ENCODE results near the gene PRPF18.

Gene PRPF18

DNA sequence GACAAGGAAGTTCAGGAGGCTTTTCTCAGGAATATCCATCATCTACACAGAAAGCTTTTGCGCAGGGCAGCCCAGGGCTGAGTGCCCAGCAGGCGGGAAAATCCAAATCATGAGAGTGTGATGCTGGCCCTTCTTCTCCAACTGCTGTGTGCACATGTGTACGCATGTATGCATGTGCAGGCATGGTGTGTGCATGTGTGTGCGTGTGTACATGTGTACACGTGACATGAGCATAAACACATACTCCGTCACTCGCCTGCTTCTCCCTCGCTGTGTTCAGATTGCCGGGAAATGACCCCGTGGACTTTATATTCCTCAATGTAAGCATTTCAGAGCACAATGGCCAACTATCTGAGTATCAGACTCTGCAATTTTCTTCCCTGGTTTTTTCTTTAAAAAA, 85.1 kb downstream of the PRPF18 start:
- no peak for DNase-seq

DNA sequence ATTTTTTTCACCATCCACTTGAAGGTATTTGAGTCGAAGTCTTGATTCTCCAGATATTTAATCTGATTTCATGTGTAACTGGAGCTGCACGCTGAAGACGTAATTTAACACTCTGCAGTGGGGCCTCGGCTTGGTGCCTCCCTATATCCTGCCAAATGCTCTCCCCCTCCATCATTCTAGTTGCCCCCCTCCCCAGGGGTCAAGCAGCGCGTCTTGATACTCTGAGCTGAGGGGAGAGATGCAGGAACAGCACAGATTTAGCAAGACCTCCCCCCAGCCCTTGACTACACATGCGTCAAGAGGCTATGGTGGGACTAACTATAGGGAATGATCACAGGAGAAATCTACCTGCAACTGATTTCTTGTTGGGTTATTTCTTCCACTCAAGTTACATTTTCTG, 85.8 kb downstream of the PRPF18 start:
- DNase-seq, result no peak

DNA sequence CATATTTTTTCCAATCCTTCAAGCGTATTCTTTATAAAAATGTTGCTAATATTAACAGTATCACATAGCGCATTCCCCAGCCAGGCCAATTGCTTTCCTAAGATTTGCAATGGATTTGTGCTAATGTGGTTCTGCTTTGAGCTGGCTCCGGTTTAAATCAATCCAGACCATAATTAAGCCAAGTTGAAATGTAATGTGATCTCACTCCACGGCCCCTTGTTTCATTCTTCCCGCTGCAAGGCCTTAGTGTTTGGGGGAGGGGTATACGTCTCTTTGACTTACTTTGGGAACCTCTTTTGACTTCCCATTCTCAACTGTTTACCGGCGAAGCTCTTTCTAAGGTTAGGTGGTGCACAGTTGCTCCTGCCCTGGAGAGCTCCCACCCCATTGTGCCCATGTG, 86.4 kb downstream of the PRPF18 start:
- no peak for DNase-seq

DNA sequence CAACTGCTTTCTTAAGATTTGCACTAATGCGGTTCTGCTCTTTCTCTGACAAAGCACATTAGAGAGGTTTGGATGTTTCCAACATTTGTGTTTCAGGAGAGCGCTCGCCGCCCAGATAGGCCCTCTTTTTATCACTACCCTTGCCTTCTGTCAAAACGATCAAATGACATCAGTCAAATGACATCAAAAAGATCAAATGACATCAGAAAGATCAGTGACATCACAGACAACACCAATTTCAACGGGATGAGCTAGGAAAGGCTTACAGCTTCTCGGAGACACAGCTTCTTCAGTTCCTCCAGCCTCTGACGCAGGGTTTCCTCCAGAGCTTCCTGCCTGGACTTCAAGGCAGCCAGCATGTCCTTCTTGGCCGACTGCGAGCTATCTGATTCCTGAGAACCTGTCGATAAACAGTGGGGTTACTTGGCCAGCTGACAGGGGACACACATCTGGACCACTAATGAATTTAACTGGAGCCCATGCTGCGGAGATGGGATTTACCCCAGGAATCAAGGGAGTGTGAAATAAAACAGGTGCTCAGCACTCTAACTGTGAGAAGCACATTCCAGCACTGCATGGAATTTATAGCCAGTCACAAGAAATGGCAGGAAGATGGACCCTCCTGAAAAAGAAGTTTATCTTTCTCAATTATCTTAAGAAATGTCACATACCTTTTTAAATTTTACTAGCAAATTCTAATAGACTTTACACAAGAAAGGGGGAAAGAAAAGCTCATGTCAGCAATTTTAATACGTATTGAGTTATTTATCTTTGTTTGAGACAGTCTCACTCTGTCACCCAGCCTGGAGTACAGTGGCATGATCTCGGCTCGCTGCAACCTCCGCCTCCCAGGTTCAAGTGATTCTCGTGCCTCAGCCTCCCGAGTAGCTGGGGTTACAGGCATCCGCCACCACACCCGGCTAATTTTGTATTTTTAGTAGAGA, 88.2 kb downstream of the PRPF18 start:
- DNase-seq, result no peak

DNA sequence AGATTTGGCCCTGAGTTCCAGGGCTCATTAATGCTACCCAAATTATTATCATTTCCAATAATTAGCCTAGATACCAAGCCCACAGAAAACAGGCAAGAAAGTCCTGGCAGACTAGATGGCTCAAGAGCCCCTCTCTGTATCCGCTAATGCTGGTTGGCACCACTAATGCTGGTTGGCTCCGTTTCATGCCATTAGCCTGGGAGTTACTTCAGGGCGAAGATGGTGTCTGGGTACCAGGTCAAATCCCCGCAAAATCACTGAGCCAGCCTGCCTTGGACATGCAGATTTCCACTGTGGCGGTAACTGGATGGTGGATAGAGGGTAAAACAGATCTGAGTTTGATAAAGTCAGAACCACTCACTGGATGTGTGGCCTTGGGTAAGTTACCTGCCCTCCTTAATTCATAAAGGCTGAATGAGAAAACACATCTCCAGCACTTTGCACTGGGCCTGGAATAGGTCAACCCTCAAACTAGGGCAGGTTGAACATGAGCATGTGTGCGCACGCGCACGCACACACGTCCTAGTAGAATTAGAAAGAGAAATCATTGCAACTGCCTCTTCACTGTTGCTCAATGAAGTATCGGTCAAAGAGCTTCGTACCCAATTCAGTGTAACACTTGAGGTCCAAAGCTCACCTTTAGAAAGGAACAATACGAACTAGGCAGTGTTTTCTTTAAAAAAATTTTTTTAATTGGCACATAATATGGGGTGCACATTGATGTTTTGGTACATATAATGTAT, 91.5 kb downstream of the PRPF18 start:
- DNase-seq, result no peak

All from effector CD8-positive, alpha-beta T cell (primary cell).